ENCODE measurements around the gene RAD51B. TPM values are rescaled to one million over a fixed set of nuclear protein-coding genes. Genes with fewer than 3 reads are reported as not detected.

The RAD51B gene
- total RNA-seq, 1 experiment from 2014 or later, result 16.7 TPM

- no peaks in the 10 kb centered on the region for H3K9me3 ChIP-seq (ENCODE audit: control insufficient read depth, low read depth, low read length)
- no peak overlapping the region for H2BK120ac ChIP-seq (ENCODE audit: low read depth, low read length, poor library complexity, severe bottlenecking)
- no peak overlapping the region for H3K27ac Mint-ChIP-seq
- no peak overlapping the region for H2BK5ac ChIP-seq (ENCODE audit: insufficient read length, low read length)
- H2BK15ac ChIP-seq (ENCODE audit: low read depth, low read length), result no peak overlapping the region
- H3K4me3 Mint-ChIP-seq, result no peak overlapping the region
- peaks cover 3% of the 10 kb centered on the region; the same call in 1 of the 2 replicates for H3K4me1 ChIP-seq (ENCODE audit: insufficient read depth, low read length)
- H3T11ph ChIP-seq (ENCODE audit: low read length), result no peak overlapping the region
- H2AK5ac ChIP-seq (ENCODE audit: insufficient read length, low read length), result no peak overlapping the region
- H2BK20ac ChIP-seq (ENCODE audit: low read depth, low read length, poor library complexity, severe bottlenecking), result peak overlapping the region; percentile 45
- H3K27me3 Mint-ChIP-seq (ENCODE audit: low read depth), result no peaks in the 10 kb centered on the region
- H3K79me1 ChIP-seq (ENCODE audit: insufficient read depth, low read depth, low read length, poor library complexity, severe bottlenecking), result no peaks in the 10 kb centered on the region
- no peaks in the 10 kb centered on the region for H3K23me2 ChIP-seq (ENCODE audit: insufficient read length, low read depth, low read length, poor library complexity, severe bottlenecking)
- H3K56ac ChIP-seq (ENCODE audit: insufficient read length, low read depth, low read length), result no peak overlapping the region
- no peak overlapping the region for H4K5ac ChIP-seq (ENCODE audit: insufficient read length, low read depth, low read length)
- no peak overlapping the region for H2AFZ ChIP-seq (ENCODE audit: low read length)
- H3K23ac ChIP-seq (ENCODE audit: insufficient read length, low read depth, low read length), result no peak overlapping the region
- no peak overlapping the region for H4K91ac ChIP-seq (ENCODE audit: insufficient read length, low read depth, low read length)
- peaks cover 18% of the 10 kb centered on the region in 2 experiments for H3K4me1 Mint-ChIP-seq
- no CpG with 5 or more reads among the region's 3 CpGs for WGBS (ENCODE audit: extremely low coverage, insufficient read length, low lambda C conversion rate)
- no peak overlapping the region for H3K14ac ChIP-seq (ENCODE audit: insufficient read depth, low read length)
- H3K36me3 Mint-ChIP-seq (ENCODE audit: insufficient read depth in 1 of 3, low read depth in 3 of 3), result no peaks in the 10 kb centered on the region; a peak in 3 of 7 replicates
- no peak overlapping the region for H3K18ac ChIP-seq (ENCODE audit: insufficient read length, low read depth, low read length)
- H2BK12ac ChIP-seq (ENCODE audit: insufficient read length, low read depth, low read length), result no peak overlapping the region
- H3K27me3 ChIP-seq (ENCODE audit: insufficient read depth, low read length), result no peaks in the 10 kb centered on the region
- H4K8ac ChIP-seq (replicated peaks; ENCODE audit: insufficient read length, low read depth, low read length), result no peak overlapping the region
- H3K9me3 Mint-ChIP-seq, result peaks cover 0 to 2% of the 10 kb centered on the region in 2 experiments; a peak in 2 of 5 replicates
- no peak for TF ChIP-seq CTCF (conservative IDR thresholded peaks at IDR 0.05)
- no peak overlapping the region for H3K4ac ChIP-seq (ENCODE audit: low read depth, low read length)
- H3K79me2 ChIP-seq (ENCODE audit: insufficient read depth, low read length), result no peaks in the 10 kb centered on the region; the same call in 1 of the 2 replicates
- H4K20me1 ChIP-seq (ENCODE audit: control insufficient read depth, insufficient read depth, insufficient read length), result no peaks in the 10 kb centered on the region
- DNase-seq, result no peak
- H3K27ac ChIP-seq (ENCODE audit: insufficient read length, low read depth, low read length), result no peak overlapping the region
- no peak overlapping the region for H3K4me2 ChIP-seq (ENCODE audit: insufficient read depth, insufficient read length, low read length)
- H3K9ac ChIP-seq (ENCODE audit: extremely low read depth, insufficient read length, low read length), result no peak overlapping the region
Measured at GRCh38 chr14:68124979-68125731, 305.6 kb downstream of the RAD51B start.
